Measurements from ENCODE around the gene ATP8A1. TPM values are rescaled to one million over a fixed set of nuclear protein-coding genes. Genes with fewer than 3 reads are reported as not detected.

The ATP8A1 gene
- total RNA-seq, 1 experiment from 2014 or later: 3.9 TPM

DNA sequence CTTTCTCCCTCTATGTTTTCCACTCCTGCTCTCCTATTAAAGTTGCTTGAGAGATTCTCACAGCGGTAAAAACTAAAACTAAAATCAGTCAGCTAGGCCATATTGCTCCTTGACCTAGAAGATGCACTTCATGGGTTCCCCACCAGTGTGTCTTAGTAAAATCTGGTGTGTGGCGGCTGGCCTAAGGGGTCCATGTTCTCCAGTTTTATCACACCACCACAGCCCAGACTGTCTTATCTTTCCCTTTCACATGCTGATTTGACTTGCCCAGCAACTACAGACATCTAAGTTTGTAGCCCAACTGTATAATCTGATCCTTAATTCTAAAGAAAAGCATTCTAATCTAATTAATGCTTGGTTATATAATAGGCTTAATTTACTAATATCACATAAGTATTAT lies 68.0 kb downstream of the ATP8A1 start:
- no peaks in the 10 kb centered on the region for H3K27me3 ChIP-seq (ENCODE audit: control insufficient read depth, insufficient read depth, low read length)
- DNase-seq: peak; percentile 35
- H3K4me3 ChIP-seq (ENCODE audit: insufficient read depth, low read depth, low read length): no peak overlapping the region
- H3K36me3 ChIP-seq (replicated peaks; ENCODE audit: control insufficient read depth, insufficient read depth, low read length): no peaks in the 10 kb centered on the region

GRCh38 chr4:42586775-42587174 lies 70.1 kb downstream of the ATP8A1 start:
- no peak for DNase-seq
- no peaks in the 10 kb centered on the region for H3K27me3 ChIP-seq (ENCODE audit: control insufficient read depth, insufficient read depth, low read length)
- H3K36me3 ChIP-seq (replicated peaks; ENCODE audit: control insufficient read depth, insufficient read depth, low read length): no peaks in the 10 kb centered on the region
- no peak overlapping the region for H3K4me3 ChIP-seq (ENCODE audit: insufficient read depth, low read depth, low read length)

DNA sequence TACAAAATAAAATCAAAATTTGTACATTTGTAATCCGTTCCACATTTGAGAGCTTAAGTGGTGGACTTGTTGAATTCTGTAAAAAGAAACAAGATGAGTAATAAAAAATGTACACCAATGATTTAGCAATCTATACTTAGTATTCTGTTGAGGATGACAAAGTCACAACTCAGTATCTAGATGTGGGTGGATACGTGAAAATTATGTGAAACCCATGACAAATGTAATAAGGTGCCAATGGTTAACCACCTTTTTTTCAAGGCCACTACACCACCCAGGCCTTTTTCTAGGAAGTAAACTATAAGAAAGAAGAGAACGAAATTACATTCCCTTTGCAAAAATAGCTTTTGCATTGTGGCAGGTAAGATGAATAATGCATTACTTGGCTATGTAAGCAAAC lies 77.0 kb downstream of the ATP8A1 start:
- Histone ChIP-seq H3K36me3 (replicated peaks; ENCODE audit: control insufficient read depth, insufficient read depth, low read length) (no peaks in the 10 kb centered on the region), H3K4me3 (ENCODE audit: insufficient read depth, low read depth, low read length) (no peak overlapping the region), H3K27me3 (ENCODE audit: control insufficient read depth, insufficient read depth, low read length) (no peaks in the 10 kb centered on the region)
- DNase-seq: no peak

DNA sequence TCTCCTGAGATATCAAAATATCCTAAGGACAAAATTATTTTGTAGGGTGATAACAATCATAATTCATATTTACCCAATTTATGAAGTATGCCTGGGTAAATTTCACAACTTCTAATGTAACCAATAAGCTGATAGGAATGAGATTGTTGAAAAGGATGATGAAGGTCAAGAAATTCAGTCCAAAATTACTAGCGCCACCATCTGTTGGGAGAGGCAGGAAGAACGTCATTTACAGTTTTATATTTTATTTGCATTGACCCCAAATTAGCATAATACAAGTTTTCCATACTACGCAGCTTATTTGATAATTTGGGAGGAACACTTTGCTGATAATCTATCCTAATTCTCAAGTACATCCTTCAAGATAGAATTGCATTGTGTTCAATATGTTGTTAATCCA lies 78.7 kb downstream of the ATP8A1 start:
- peak; percentile 15 for DNase-seq
- H3K4me3 ChIP-seq (ENCODE audit: insufficient read depth, low read depth, low read length): no peak overlapping the region
- H3K27me3 ChIP-seq (ENCODE audit: control insufficient read depth, insufficient read depth, low read length): no peaks in the 10 kb centered on the region
- H3K36me3 ChIP-seq (replicated peaks; ENCODE audit: control insufficient read depth, insufficient read depth, low read length): no peaks in the 10 kb centered on the region

- no peaks in the 10 kb centered on the region for H3K27me3 ChIP-seq (ENCODE audit: control insufficient read depth, insufficient read depth, low read length)
- no peak overlapping the region for H3K4me3 ChIP-seq (ENCODE audit: insufficient read depth, low read depth, low read length)
These were observed 82.0 kb downstream of the ATP8A1 start for GRCh38 chr4:42574870-42575430.

GRCh38 chr4:42573249-42573648 lies 83.7 kb downstream of the ATP8A1 start:
- DNase-seq: no peak
- Histone ChIP-seq H3K27me3 (ENCODE audit: control insufficient read depth, insufficient read depth, low read length) (no peaks in the 10 kb centered on the region), H3K4me3 (ENCODE audit: insufficient read depth, low read depth, low read length) (no peak overlapping the region), H3K36me3 (replicated peaks; ENCODE audit: control insufficient read depth, insufficient read depth, low read length) (no peaks in the 10 kb centered on the region)

More at GRCh38 chr4:42574870-42575430, 82.0 kb downstream of the ATP8A1 start:
- H3K36me3 ChIP-seq (replicated peaks; ENCODE audit: control insufficient read depth, insufficient read depth, low read length): no peaks in the 10 kb centered on the region
- DNase-seq: no peak

- Histone ChIP-seq H3K4me3 (ENCODE audit: insufficient read depth, low read depth, low read length) (no peak overlapping the region), H3K27me3 (ENCODE audit: control insufficient read depth, insufficient read depth, low read length) (no peaks in the 10 kb centered on the region), H3K36me3 (replicated peaks; ENCODE audit: control insufficient read depth, insufficient read depth, low read length) (no peaks in the 10 kb centered on the region)
- DNase-seq: no peak
These were observed 86.7 kb downstream of the ATP8A1 start for GRCh38 chr4:42570221-42570620.

- DNase-seq: peak; percentile 47
- Histone ChIP-seq H3K36me3 (replicated peaks; ENCODE audit: control insufficient read depth, insufficient read depth, low read length) (no peaks in the 10 kb centered on the region), H3K4me3 (ENCODE audit: insufficient read depth, low read depth, low read length) (no peak overlapping the region), H3K27me3 (ENCODE audit: control insufficient read depth, insufficient read depth, low read length) (no peaks in the 10 kb centered on the region)
These were observed 88.2 kb downstream of the ATP8A1 start for GRCh38 chr4:42568610-42569207.

GRCh38 chr4:42566835-42567234 lies 90.1 kb downstream of the ATP8A1 start:
- no peak overlapping the region for H3K4me3 ChIP-seq (ENCODE audit: insufficient read depth, low read depth, low read length)
- DNase-seq: no peak
- no peaks in the 10 kb centered on the region for H3K36me3 ChIP-seq (replicated peaks; ENCODE audit: control insufficient read depth, insufficient read depth, low read length)
- no peaks in the 10 kb centered on the region for H3K27me3 ChIP-seq (ENCODE audit: control insufficient read depth, insufficient read depth, low read length)

DNA sequence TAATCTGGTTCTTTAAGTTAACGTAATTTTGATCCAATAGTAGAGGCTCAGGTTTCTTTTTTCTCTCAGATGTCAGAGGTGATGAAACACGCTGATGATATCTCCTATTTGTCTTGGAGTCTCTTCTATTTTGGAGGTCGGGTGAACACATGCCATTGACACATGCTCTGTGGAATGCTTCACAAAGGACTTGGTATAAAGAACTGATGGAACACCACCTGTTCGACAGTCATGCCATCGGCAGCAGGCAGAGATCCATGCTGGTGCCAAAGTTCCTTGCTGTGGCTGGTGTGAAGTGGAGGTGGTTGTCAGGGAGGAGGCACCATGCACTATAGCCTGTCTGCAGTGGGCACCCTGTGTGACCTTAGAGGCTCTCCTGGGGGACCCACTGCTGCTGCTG lies 94.9 kb downstream of the ATP8A1 start:
- H3K4me3 ChIP-seq (ENCODE audit: insufficient read depth, low read depth, low read length): no peak overlapping the region
- no peak for DNase-seq
- no peaks in the 10 kb centered on the region for H3K27me3 ChIP-seq (ENCODE audit: control insufficient read depth, insufficient read depth, low read length)
- no peaks in the 10 kb centered on the region for H3K36me3 ChIP-seq (replicated peaks; ENCODE audit: control insufficient read depth, insufficient read depth, low read length)

GRCh38 chr4:42561031-42561430 lies 95.9 kb downstream of the ATP8A1 start:
- Histone ChIP-seq H3K36me3 (replicated peaks; ENCODE audit: control insufficient read depth, insufficient read depth, low read length) (no peaks in the 10 kb centered on the region), H3K4me3 (ENCODE audit: insufficient read depth, low read depth, low read length) (no peak overlapping the region), H3K27me3 (ENCODE audit: control insufficient read depth, insufficient read depth, low read length) (no peaks in the 10 kb centered on the region)
- DNase-seq: no peak

- no peaks in the 10 kb centered on the region for H3K36me3 ChIP-seq (replicated peaks; ENCODE audit: control insufficient read depth, insufficient read depth, low read length)
- DNase-seq: no peak
- no peaks in the 10 kb centered on the region for H3K27me3 ChIP-seq (ENCODE audit: control insufficient read depth, insufficient read depth, low read length)
- no peak overlapping the region for H3K4me3 ChIP-seq (ENCODE audit: insufficient read depth, low read depth, low read length)
These were observed 96.4 kb downstream of the ATP8A1 start for GRCh38 chr4:42560467-42560861.

DNA sequence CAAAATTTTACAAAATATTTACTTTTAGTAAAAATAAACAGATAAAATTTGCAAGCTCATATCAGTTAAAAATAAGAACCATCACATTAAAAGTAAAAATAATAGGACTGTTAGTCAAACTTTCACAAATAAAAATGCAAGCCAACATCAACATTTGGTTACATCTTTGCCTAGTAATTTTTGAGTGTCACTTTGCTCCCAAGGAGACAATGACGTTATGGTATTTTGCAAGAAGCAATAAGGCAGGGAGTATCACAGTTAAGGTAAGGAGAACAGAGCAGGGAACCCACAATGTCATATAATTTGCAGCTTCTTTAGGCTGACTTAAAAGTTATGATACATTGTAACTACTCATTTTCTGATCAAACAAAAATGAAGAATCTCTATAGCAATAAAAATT lies 98.7 kb downstream of the ATP8A1 start:
- Histone ChIP-seq H3K27me3 (ENCODE audit: control insufficient read depth, insufficient read depth, low read length) (no peaks in the 10 kb centered on the region), H3K4me3 (ENCODE audit: insufficient read depth, low read depth, low read length) (no peak overlapping the region)

GRCh38 chr4:42555828-42556227 lies 101.1 kb downstream of the ATP8A1 start:
- H3K27me3 ChIP-seq (ENCODE audit: control insufficient read depth, insufficient read depth, low read length): no peaks in the 10 kb centered on the region

More for the DNA sequence above, 98.7 kb downstream of the ATP8A1 start:
- no peaks in the 10 kb centered on the region for H3K36me3 ChIP-seq (replicated peaks; ENCODE audit: control insufficient read depth, insufficient read depth, low read length)
- DNase-seq: no peak

DNA sequence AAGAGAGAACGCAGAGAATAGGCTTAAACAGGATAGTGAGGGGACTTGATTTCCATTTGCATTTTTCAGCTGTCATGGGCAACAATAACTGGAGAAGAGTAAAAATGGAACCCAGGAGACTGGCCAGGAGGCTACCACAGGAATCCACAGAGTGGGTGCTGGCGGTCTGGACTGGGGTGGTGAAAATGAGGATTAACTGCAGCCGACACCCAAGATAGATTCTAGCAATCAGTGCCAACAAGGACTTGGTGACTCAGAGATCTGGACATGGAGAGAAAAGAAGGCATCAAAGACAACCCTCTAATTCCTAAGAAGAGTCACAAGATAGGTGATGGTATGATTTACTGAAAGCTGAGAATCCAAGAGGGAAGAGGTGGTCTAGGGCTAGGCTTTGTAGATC lies 102.8 kb downstream of the ATP8A1 start:
- Histone ChIP-seq H3K36me3 (replicated peaks; ENCODE audit: control insufficient read depth, insufficient read depth, low read length) (no peaks in the 10 kb centered on the region), H3K4me3 (ENCODE audit: insufficient read depth, low read depth, low read length) (no peak overlapping the region), H3K27me3 (ENCODE audit: control insufficient read depth, insufficient read depth, low read length) (no peaks in the 10 kb centered on the region)
- no peak for DNase-seq

More at GRCh38 chr4:42555828-42556227, 101.1 kb downstream of the ATP8A1 start:
- H3K4me3 ChIP-seq (ENCODE audit: insufficient read depth, low read depth, low read length): no peak overlapping the region
- DNase-seq: no peak
- H3K36me3 ChIP-seq (replicated peaks; ENCODE audit: control insufficient read depth, insufficient read depth, low read length): no peaks in the 10 kb centered on the region

Data from H7 (cell line).